ENCODE data around the gene TTLL7. TPM values are rescaled to one million over a fixed set of nuclear protein-coding genes. Genes with fewer than 3 reads are reported as not detected.

The TTLL7 gene
- total and polyA plus RNA-seq, 2 experiments from 2014 or later: 2.7 to 2.9 TPM

- H2AFZ ChIP-seq: peak overlapping the region; percentile 96
- no peak overlapping the region for H3K27ac ChIP-seq
- no peaks in the 10 kb centered on the region for H3K27me3 ChIP-seq (replicated peaks; ENCODE audit: insufficient read depth)
- H3K36me3 ChIP-seq (ENCODE audit: low read depth): no peaks in the 10 kb centered on the region
- H3K4me3 ChIP-seq: peak overlapping the region; percentile 77
- peaks cover 3% of the 10 kb centered on the region for H3K4me1 ChIP-seq (ENCODE audit: insufficient read depth)
- peaks cover 17% of the 10 kb centered on the region for H3F3A ChIP-seq (ENCODE audit: insufficient read depth)
- in situ Hi-C loops (cut with MboI): no loop called here
- no peaks in the 10 kb centered on the region for H3K9me3 ChIP-seq (ENCODE audit: low read depth)
- H3K9ac ChIP-seq: no peak overlapping the region
- no peaks in the 10 kb centered on the region for H3K9me2 ChIP-seq (ENCODE audit: insufficient read depth)
- WGBS, 2 experiments (ENCODE audit: low coverage in 1 of 2, low lambda C conversion rate in 2 of 2, missing lambda C conversion rate in 2 of 2): 51 to 68% methylated on average over 4 of the region's 4 CpGs
- no peaks in the 10 kb centered on the region for H4K20me1 ChIP-seq (ENCODE audit: insufficient read depth)
- TF ChIP-seq EZH2phosphoT487 (IDR thresholded peaks at IDR 0.05; ENCODE audit: insufficient read depth, low read depth): no peak
- TF ChIP-seq EZH2 (IDR thresholded peaks at IDR 0.05; ENCODE audit: insufficient read depth, poor library complexity, severe bottlenecking): no peak
- peak overlapping the region; percentile 6 for H3K4me2 ChIP-seq (ENCODE audit: unreplicated experiment)
- no peaks in the 10 kb centered on the region for H3K79me2 ChIP-seq (ENCODE audit: insufficient read depth)
- DNase-seq: no peak
These were observed 781 bp downstream of the TTLL7 start for GRCh38 chr1:83998205-83998497.

DNA sequence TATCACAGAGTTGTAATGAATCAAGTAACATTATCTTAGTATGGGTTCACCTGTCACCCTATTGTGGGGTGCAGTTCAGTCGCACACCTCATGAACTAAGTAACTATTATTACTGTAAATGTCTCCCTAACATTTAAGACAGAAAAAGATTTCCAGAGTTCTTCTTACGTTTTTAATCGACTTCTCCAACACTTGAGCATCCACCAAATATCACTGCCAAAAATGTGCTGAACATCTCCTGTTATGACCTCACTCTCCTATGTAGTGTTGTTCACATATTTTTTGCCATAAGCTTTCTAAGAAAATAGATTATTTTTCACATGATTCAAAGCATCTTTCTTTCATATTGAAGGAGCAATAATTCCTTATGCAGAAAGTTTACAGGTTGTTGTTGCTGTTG, 1.3 kb downstream of the TTLL7 start:
- H2AFZ ChIP-seq: no peak overlapping the region
- TF ChIP-seq EZH2 (IDR thresholded peaks at IDR 0.05; ENCODE audit: insufficient read depth, poor library complexity, severe bottlenecking) (no peak), EZH2phosphoT487 (IDR thresholded peaks at IDR 0.05; ENCODE audit: insufficient read depth, low read depth) (no peak)
- no peaks in the 10 kb centered on the region for H3K36me3 ChIP-seq (ENCODE audit: low read depth)
- peaks cover 3% of the 10 kb centered on the region for H3K4me1 ChIP-seq (ENCODE audit: insufficient read depth)
- in situ Hi-C loops (cut with MboI): no loop called here
- H3K27me3 ChIP-seq (replicated peaks; ENCODE audit: insufficient read depth): no peaks in the 10 kb centered on the region
- H3K4me3 ChIP-seq: no peak overlapping the region
- H3K9me2 ChIP-seq (ENCODE audit: insufficient read depth): no peaks in the 10 kb centered on the region
- H3F3A ChIP-seq (ENCODE audit: insufficient read depth): peaks cover 17% of the 10 kb centered on the region
- H4K20me1 ChIP-seq (ENCODE audit: insufficient read depth): no peaks in the 10 kb centered on the region
- no peak overlapping the region for H3K9ac ChIP-seq
- no peaks in the 10 kb centered on the region for H3K79me2 ChIP-seq (ENCODE audit: insufficient read depth)
- no peaks in the 10 kb centered on the region for H3K9me3 ChIP-seq (ENCODE audit: low read depth)
- peak; percentile 12 for DNase-seq
- no peak overlapping the region for H3K27ac ChIP-seq
- H3K4me2 ChIP-seq (ENCODE audit: unreplicated experiment): peak overlapping the region; percentile 6
- 39 to 50% methylated on average over 3 of the region's 3 CpGs for WGBS, 2 experiments (ENCODE audit: low coverage in 1 of 2, low lambda C conversion rate in 2 of 2, missing lambda C conversion rate in 2 of 2)

DNA sequence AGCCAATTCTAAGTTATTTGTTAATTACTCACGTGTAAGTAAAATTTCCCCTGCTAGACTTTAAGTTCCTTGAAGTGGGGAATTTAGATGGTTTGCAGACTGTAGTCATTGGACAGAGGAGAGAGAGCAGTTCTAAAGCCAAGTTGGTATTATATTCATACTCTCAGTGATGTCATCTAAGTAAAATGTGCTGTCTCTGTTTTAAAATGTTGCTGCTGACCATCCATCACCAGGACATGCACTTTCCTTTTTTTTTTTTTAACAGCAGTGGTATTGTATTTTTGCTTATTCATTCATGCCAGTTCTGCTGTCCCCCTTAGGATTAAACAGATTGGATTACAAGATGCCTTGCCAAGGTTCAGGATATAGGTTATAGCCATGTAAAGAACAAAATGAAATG, 2.3 kb downstream of the TTLL7 start:
- in situ Hi-C loops (cut with MboI): no loop called here
- Histone ChIP-seq H3K9ac (no peak overlapping the region), H3K27ac (no peak overlapping the region), H3K9me3 (ENCODE audit: low read depth) (no peaks in the 10 kb centered on the region), H2AFZ (no peak overlapping the region), H3K27me3 (replicated peaks; ENCODE audit: insufficient read depth) (no peaks in the 10 kb centered on the region), H3K36me3 (ENCODE audit: low read depth) (no peaks in the 10 kb centered on the region), H4K20me1 (ENCODE audit: insufficient read depth) (no peaks in the 10 kb centered on the region), H3K4me2 (ENCODE audit: unreplicated experiment) (no peak overlapping the region), H3K4me1 (ENCODE audit: insufficient read depth) (peaks cover 3% of the 10 kb centered on the region), H3K4me3 (no peak overlapping the region), H3K9me2 (ENCODE audit: insufficient read depth) (no peaks in the 10 kb centered on the region), H3F3A (ENCODE audit: insufficient read depth) (peaks cover 17% of the 10 kb centered on the region), H3K79me2 (ENCODE audit: insufficient read depth) (no peaks in the 10 kb centered on the region)
- WGBS, 2 experiments (ENCODE audit: low coverage in 1 of 2, low lambda C conversion rate in 2 of 2, missing lambda C conversion rate in 2 of 2): 3 to 12% methylated on average over 1 of the region's 1 CpG
- TF ChIP-seq EZH2 (IDR thresholded peaks at IDR 0.05; ENCODE audit: insufficient read depth, poor library complexity, severe bottlenecking) (no peak), EZH2phosphoT487 (IDR thresholded peaks at IDR 0.05; ENCODE audit: insufficient read depth, low read depth) (no peak)
- DNase-seq: peak; percentile 55

- Histone ChIP-seq H3K9ac (no peak overlapping the region), H3K79me2 (ENCODE audit: insufficient read depth) (no peaks in the 10 kb centered on the region), H3K9me3 (ENCODE audit: low read depth) (no peaks in the 10 kb centered on the region), H2AFZ (no peak overlapping the region), H3K4me2 (ENCODE audit: unreplicated experiment) (no peak overlapping the region), H3K27me3 (replicated peaks; ENCODE audit: insufficient read depth) (no peaks in the 10 kb centered on the region), H4K20me1 (ENCODE audit: insufficient read depth) (no peaks in the 10 kb centered on the region), H3F3A (ENCODE audit: insufficient read depth) (peaks cover 17% of the 10 kb centered on the region), H3K9me2 (ENCODE audit: insufficient read depth) (no peaks in the 10 kb centered on the region), H3K36me3 (ENCODE audit: low read depth) (no peaks in the 10 kb centered on the region), H3K4me3 (no peak overlapping the region), H3K4me1 (ENCODE audit: insufficient read depth) (peaks cover 3% of the 10 kb centered on the region), H3K27ac (no peak overlapping the region)
- TF ChIP-seq EZH2 (IDR thresholded peaks at IDR 0.05; ENCODE audit: insufficient read depth, poor library complexity, severe bottlenecking) (no peak), EZH2phosphoT487 (IDR thresholded peaks at IDR 0.05; ENCODE audit: insufficient read depth, low read depth) (no peak)
- WGBS, 2 experiments (ENCODE audit: low coverage in 1 of 2, low lambda C conversion rate in 2 of 2, missing lambda C conversion rate in 2 of 2): 92 to 100% methylated on average over 2 of the region's 2 CpGs
- in situ Hi-C loops (cut with MboI): no loop called here
- DNase-seq: no peak
These were observed 2.7 kb downstream of the TTLL7 start for GRCh38 chr1:83996191-83996590.

DNA sequence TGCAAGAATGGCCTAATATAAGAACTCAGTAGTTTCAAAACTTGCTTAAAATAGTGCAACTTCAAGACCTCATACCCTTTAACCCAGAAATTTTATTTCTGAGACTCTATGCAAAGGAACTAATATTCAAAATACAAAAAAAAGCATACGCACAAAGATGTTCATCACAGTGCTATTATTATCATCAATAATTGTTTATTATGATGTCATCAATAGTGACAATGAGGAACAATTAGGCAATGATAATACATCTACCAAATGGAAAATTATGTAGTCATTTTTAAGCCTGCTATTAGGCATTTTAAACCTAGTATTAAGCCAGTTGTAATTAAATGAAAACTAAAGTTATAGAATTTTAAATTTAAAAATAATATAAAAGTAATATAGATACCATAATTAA, 3.3 kb downstream of the TTLL7 start:
- TF ChIP-seq EZH2 (IDR thresholded peaks at IDR 0.05; ENCODE audit: insufficient read depth, poor library complexity, severe bottlenecking) (no peak), EZH2phosphoT487 (IDR thresholded peaks at IDR 0.05; ENCODE audit: insufficient read depth, low read depth) (no peak)
- Histone ChIP-seq H3K79me2 (ENCODE audit: insufficient read depth) (no peaks in the 10 kb centered on the region), H3K9me2 (ENCODE audit: insufficient read depth) (no peaks in the 10 kb centered on the region), H3F3A (ENCODE audit: insufficient read depth) (peaks cover 17% of the 10 kb centered on the region), H3K36me3 (ENCODE audit: low read depth) (no peaks in the 10 kb centered on the region), H3K4me3 (no peak overlapping the region), H4K20me1 (ENCODE audit: insufficient read depth) (no peaks in the 10 kb centered on the region), H3K4me2 (ENCODE audit: unreplicated experiment) (no peak overlapping the region), H3K9ac (no peak overlapping the region), H3K4me1 (ENCODE audit: insufficient read depth) (peaks cover 3% of the 10 kb centered on the region), H3K27me3 (replicated peaks; ENCODE audit: insufficient read depth) (no peaks in the 10 kb centered on the region), H3K27ac (no peak overlapping the region), H2AFZ (no peak overlapping the region), H3K9me3 (ENCODE audit: low read depth) (no peaks in the 10 kb centered on the region)
- in situ Hi-C loops (cut with MboI): no loop called here
- no peak for DNase-seq
- WGBS, 2 experiments (ENCODE audit: low coverage in 1 of 2, low lambda C conversion rate in 2 of 2, missing lambda C conversion rate in 2 of 2): 93 to 100% methylated on average over 1 of the region's 1 CpG
